Measurements from ENCODE around the gene CTDSPL. TPM values are rescaled to one million over a fixed set of nuclear protein-coding genes. Genes with fewer than 3 reads are reported as not detected.

The CTDSPL gene
- total RNA-seq, 1 experiment from 2014 or later, result 81.9 TPM

DNA sequence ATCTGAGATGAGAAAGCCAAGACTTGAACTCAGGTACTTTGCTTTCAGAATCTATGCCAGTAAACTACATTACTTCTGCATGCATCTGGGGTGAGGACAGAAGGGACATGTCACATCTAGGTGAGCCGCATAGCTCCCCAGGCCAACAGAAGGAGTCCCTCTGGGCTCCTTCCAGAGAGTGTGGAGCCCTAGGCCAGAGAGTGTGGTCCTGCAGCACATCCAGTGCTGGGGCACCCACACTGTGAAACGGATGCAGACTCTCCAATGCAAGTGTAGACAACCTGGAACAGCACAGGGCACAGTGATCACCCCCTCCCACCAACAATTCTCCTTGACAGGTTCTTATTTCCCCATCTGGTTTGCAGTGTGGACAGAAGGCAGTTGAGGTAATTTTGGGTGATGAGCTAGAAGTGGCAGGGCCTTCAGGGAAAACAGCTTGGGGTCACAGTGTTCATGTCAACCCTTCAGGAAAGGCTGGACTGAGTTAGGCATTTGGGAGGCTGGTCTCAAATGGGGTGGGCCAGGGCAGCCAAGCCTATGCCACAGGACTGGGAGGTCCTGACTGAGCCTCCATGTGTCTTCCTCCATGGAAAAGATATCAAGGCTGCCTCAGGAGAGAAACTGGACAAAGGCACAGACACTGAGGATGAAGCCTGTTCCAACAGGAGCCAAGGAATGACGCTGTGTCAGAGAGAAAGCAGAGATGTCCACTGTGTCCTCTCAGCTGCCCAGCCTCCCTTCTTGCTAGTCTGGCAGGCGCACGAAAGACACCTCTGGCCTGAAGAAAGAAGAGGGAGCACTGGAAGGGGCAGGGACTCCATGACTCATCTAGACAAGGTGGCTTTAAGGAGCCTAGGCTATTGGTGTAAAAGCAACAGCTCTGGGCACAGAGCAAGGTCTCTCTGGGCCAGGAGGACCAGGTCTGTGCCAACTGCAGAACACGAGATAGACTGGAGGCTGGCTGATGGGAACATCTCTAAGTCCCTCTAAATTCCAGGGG is 166.1 kb downstream of the CTDSPL start:
- H3K9me3 Mint-ChIP-seq (ENCODE audit: low read depth, unreplicated experiment), result no peaks in the 10 kb centered on the region
- CTCF ChIA-PET, result no interaction called here
- intact Hi-C loops (cut with micrococcal nuclease; ENCODE audit: unreplicated experiment), result no loop called here
- no peaks in the 10 kb centered on the region for H3K27me3 Mint-ChIP-seq (ENCODE audit: unreplicated experiment)
- DNase-seq, result no peak
- TF ChIP-seq, protein P1, sequence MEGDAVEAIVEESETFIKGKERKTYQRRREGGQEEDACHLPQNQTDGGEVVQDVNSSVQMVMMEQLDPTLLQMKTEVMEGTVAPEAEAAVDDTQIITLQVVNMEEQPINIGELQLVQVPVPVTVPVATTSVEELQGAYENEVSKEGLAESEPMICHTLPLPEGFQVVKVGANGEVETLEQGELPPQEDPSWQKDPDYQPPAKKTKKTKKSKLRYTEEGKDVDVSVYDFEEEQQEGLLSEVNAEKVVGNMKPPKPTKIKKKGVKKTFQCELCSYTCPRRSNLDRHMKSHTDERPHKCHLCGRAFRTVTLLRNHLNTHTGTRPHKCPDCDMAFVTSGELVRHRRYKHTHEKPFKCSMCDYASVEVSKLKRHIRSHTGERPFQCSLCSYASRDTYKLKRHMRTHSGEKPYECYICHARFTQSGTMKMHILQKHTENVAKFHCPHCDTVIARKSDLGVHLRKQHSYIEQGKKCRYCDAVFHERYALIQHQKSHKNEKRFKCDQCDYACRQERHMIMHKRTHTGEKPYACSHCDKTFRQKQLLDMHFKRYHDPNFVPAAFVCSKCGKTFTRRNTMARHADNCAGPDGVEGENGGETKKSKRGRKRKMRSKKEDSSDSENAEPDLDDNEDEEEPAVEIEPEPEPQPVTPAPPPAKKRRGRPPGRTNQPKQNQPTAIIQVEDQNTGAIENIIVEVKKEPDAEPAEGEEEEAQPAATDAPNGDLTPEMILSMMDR (IDR thresholded peaks at IDR 0.05; ENCODE audit: unreplicated experiment), result no peak
- peak overlapping the region; percentile 48 for H3K27ac Mint-ChIP-seq (ENCODE audit: unreplicated experiment)
- H3K4me3 Mint-ChIP-seq (ENCODE audit: low read depth, unreplicated experiment), result no peak overlapping the region
- H3K36me3 Mint-ChIP-seq (ENCODE audit: insufficient read depth, unreplicated experiment), result peaks cover 36% of the 10 kb centered on the region
- no TSS peak for BruUV-seq (replicated peaks)
- H3K4me1 Mint-ChIP-seq (ENCODE audit: low read depth, unreplicated experiment), result peaks cover 35% of the 10 kb centered on the region

DNA sequence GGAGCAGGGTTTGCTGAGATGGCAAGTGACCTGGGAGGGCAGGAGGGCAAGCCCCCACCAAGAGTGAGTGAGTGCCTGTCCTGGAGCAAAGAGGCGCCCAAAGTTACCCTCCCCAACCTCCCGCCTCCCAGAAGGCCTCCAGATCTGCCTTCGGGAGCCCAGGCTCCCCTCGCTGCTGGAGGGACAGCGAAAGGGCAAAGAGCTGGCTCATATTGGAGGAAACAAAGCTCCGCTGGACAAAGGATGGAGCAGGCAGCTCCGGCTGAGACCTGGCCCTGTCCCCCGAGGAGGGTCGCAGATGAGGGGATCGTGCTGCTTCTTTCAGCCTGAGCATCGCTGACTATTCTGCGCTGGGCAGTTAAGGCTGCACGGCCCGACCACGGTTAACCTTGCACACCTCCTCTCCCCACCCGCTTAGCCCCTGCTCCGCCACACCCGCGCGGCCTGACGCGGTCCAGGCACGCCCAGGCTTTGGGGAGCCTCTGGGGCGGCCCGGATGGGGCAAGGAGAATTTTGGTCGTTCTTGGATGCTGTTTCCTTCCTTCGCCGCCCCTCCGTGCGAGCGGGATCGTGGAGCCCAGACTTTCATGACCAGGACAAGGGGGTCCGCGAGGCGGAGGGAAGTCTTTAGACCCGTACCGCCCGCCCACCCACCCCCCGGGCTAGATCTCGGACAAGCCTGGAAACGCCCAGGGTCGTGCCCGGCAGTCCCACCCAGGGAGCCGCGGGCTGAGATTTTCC is 167.1 kb downstream of the CTDSPL start:
- intact Hi-C loops (cut with micrococcal nuclease; ENCODE audit: unreplicated experiment), result no loop called here
- peaks cover 34% of the 10 kb centered on the region for H3K36me3 Mint-ChIP-seq (ENCODE audit: insufficient read depth, unreplicated experiment)
- peak overlapping the region; percentile 57 for H3K4me3 Mint-ChIP-seq (ENCODE audit: low read depth, unreplicated experiment)
- no peak for DNase-seq
- H3K27ac Mint-ChIP-seq (ENCODE audit: unreplicated experiment), result peak overlapping the region; percentile 48
- H3K4me1 Mint-ChIP-seq (ENCODE audit: low read depth, unreplicated experiment), result peaks cover 35% of the 10 kb centered on the region
- CTCF ChIA-PET, result no interaction called here
- BruUV-seq (replicated peaks), result no TSS peak
- H3K9me3 Mint-ChIP-seq (ENCODE audit: low read depth, unreplicated experiment), result no peaks in the 10 kb centered on the region
- H3K27me3 Mint-ChIP-seq (ENCODE audit: unreplicated experiment), result no peaks in the 10 kb centered on the region
- TF ChIP-seq, protein P1 (IDR thresholded peaks at IDR 0.05; ENCODE audit: unreplicated experiment), result no peak

DNA sequence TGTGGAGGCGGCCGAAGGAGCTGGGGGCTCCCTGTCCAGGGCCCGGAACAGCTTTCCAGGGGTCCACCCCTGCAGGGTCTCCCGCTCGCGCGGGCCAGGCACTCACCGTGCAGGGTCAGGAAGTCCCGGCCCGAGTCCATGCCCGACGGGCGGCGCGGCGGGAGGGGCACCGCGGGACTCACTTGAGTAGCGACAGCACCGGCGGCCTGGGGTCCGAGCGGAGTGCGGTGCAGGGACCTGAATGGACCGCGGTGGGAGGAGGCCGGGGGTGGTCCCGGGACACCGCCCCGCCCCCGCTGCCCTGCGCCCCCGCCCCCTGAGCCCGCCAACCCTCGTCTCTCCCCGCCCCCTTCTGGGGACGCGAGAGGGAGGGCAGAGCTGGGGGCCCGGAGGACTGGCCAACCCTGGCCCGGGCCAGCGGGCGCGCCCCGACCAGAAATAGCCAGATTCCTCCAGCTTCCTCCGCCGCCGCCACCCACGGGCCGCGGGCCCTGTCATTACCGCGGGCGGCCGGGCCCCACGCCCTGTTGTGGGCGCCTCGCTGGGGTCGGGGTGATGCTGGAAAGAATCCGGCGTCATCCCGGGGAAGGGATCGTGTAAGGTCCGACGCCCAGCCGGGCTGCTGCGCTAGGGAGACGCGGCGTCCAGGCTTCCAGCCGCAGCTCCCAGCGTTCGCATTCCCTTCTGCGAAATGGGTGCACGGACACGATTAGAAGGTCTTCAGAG is 167.9 kb downstream of the CTDSPL start, which contains the start of gene PLCD1:
TSS of gene PLCD1 (minus strand) at position 243 of the 726 bp plus-strand sequence. CDS start at position 140, 103 bp downstream.
- Mint-ChIP-seq H3K27me3 (ENCODE audit: unreplicated experiment) (no peaks in the 10 kb centered on the region), H3K9me3 (ENCODE audit: low read depth, unreplicated experiment) (no peaks in the 10 kb centered on the region), H3K4me3 (ENCODE audit: low read depth, unreplicated experiment) (peak within 1 kb of the TSS; percentile 57), H3K4me1 (ENCODE audit: low read depth, unreplicated experiment) (peaks cover 32% of the 10 kb centered on the region), H3K27ac (ENCODE audit: unreplicated experiment) (peak within 1 kb of the TSS; percentile 48), H3K36me3 (ENCODE audit: insufficient read depth, unreplicated experiment) (peaks cover 26% of the 10 kb centered on the region)
- DNase-seq, result peak; percentile 56
- CTCF ChIA-PET, result interaction anchor here (0.6 to 1.1 kb wide), 3 partner anchors 9 to 226 kb away, joined by 3 to 4 read pairs (median 4); partner anchors contain the start of gene DLEC1
- intact Hi-C loops (cut with micrococcal nuclease; ENCODE audit: unreplicated experiment), result no loop called here
- no TSS peak for BruUV-seq (replicated peaks)
- TF ChIP-seq, protein P1 (IDR thresholded peaks at IDR 0.05; ENCODE audit: unreplicated experiment), result no peak
